HG02970 (cell line): ENCODE data around the gene FAM210B.
"Not testable (repeated sequence)": the region's sequence is repeated elsewhere in the genome, so short reads cannot be mapped to it uniquely, and the experiment has no call there.

Source experiments
- ATAC-seq: cut with Tn5 transposase; IDR thresholded peaks from one replicate; pipeline ENCODE4 v1.9.1; 2021; ENCODE audit warnings: mild to moderate bottlenecking, moderate library complexity, moderate number of reproducible peaks; ENCODE audit not compliant: unreplicated experiment, low FRiP score

FAM210B gene, protein sequence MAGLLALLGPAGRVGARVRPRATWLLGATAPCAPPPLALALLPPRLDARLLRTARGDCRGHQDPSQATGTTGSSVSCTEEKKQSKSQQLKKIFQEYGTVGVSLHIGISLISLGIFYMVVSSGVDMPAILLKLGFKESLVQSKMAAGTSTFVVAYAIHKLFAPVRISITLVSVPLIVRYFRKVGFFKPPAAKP

DNA sequence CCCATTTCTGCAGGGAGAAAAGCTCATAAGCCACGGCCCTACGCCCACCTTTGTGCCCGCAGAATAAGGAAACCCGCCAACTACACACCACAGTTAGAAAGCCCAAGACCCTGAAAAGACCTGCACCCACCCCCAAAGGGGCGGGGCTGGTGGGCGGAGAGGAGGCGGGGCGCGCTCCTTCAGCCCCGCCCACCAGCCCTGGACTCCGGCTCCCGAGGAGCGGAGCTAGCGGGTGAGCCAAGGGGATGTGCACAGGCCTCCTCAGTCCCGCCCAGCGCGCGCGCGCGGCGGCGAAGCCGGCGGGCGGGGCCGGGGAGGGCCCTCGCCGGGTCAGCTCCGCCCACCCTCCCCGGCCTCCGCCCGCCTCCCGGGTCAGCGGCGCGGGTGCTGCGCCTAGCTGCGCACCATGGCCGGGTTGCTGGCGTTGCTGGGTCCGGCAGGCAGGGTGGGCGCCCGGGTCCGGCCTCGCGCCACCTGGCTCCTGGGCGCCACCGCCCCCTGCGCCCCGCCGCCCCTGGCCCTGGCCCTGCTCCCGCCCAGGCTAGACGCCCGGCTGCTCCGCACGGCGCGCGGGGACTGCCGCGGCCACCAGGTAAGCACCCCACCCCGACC, at the start of gene FAM210B:
TSS of gene FAM210B (plus strand) at position 375 of the 612 bp plus-strand sequence. CDS start at position 407, 32 bp downstream.
- ATAC-seq: peak; percentile 99

GRCh38 chr20:56316051-56316450, 42.7 kb upstream of the FAM210B start:
- ATAC-seq: no peak

- no peak for ATAC-seq
Observed at GRCh38 chr20:56316483-56316882, 42.3 kb upstream of the FAM210B start.

GRCh38 chr20:56322681-56323080, 36.1 kb upstream of the FAM210B start:
- no peak for ATAC-seq

GRCh38 chr20:56323206-56323605, 35.6 kb upstream of the FAM210B start:
- ATAC-seq: no peak

DNA sequence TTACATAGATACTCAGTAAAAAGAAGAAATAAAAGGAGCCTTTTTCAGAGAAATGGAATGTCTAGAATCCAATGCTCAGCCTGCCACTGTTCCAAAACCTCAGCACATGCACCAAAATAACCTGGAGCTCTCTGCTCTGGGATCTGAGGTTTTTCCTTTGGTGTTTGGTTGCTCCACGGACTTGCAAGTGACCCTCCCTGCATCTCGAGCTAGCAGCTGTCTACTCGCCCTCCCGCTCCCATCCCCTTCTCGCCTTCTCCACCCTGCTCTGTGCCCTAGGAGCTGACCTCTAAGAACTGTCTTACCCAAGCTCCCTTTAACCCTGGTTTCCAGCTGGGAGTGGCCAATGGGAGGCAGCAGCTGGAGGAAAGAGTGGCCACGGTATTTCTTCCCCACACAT, 35.1 kb upstream of the FAM210B start:
- no peak for ATAC-seq

- no peak for ATAC-seq
Observed at GRCh38 chr20:56324806-56325205, 34.0 kb upstream of the FAM210B start.

- no peak for ATAC-seq
Observed at GRCh38 chr20:56328861-56329260, 29.9 kb upstream of the FAM210B start.

DNA sequence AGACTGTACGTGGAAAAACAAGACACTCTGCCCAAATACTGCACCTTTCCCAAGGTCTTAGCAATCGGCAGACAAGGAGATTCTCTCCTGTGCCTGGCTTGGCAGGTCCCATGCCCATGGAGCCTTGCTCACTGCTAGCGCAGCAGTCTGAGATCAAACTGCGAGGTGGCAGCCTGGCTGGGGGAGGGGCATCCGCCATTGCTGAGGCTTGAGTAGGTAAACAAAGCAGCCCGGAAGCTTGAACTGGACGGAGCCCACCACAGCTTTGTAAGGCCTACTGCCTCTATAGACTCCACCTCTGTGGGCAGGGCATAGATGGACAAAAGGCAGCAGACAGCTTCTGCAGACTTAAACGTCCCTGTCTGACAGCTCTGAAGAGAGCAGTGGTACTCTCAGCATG, 22.1 kb upstream of the FAM210B start:
- not testable (repeated sequence) for ATAC-seq

- no peak for ATAC-seq
Observed at GRCh38 chr20:56342783-56343182, 16.0 kb upstream of the FAM210B start.

GRCh38 chr20:56343861-56344381, 14.9 kb upstream of the FAM210B start:
- no peak for ATAC-seq

GRCh38 chr20:56345911-56346310, 12.9 kb upstream of the FAM210B start:
- ATAC-seq: no peak

GRCh38 chr20:56347628-56348304, 11.0 kb upstream of the FAM210B start:
- ATAC-seq: no peak

DNA sequence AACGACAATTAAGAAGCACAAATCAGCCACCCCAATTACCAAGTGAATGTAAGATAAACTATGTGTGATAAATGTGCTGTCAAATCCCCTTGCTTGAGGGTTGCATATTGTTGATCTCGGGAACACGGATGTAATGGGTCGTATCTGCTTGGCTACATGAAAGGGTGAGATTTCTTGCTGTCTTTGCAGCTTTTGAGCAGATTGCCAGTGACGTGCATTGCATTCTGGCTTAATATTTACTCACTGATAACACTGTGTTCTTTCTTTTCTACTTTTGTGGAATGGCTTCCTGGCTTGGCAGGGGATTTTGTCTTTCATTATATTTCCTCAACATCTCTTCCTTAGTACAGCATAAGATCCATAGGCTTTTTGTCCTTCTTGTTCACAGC, 10.5 kb upstream of the FAM210B start:
- ATAC-seq: no peak

GRCh38 chr20:56348746-56349145, 10.0 kb upstream of the FAM210B start:
- no peak for ATAC-seq

DNA sequence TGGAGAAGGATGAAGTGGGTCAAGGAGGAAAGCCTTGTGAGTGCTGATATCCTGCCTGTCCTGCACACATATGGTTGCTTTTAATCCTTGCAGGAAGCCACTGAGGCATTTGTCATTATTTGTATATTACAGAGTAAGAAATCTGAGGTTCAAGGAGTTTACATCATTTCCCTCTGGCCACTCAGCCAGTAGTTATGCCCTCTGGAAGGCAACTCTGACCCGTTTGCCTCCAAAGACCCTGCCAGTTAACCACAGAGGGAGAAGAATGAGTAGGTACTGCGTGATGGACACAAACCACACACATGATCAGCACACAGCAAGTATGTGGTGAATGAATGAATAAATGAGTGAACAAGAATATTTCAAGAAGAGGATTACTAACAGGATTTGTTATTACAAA, 7.9 kb upstream of the FAM210B start:
- no peak for ATAC-seq

GRCh38 chr20:56352345-56353055, 6.3 kb upstream of the FAM210B start:
- no peak for ATAC-seq

DNA sequence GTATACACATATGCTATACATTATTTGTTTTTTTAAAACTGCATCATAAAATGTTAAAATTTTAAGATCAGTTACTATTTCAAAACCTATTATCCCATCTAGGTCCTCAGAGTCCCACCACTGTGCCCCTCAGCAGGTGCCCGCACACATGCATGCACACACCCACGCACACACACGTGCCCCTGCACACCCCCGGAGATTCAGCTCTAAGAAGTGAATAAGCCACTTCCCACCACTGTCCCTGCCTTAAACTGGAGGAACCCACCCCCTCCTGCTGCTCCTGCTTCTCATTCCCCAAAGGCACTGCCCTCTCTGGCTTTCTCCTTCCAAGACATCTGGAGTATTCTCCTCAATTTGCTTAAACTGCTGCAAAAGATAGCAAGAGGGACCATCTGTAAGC, 5.4 kb upstream of the FAM210B start:
- no peak for ATAC-seq

DNA sequence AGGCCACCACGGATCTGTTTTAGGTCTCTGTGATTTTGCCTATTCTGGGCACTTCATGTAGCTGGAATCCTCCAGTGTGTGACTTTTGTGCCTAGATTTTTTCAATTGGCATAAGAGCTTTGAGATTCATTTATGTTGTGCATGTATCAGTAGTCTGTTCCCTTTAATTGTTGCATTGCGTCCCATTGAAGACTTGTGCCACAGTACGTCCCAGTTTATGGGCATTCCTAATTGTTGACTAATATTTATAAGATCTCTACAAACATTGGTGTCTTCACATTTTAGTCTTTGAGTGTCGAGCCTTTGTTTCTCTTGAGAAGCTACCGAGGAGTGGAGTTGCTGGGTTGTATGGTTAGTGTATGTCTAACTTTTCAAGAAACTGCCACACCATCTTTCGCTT, 704 bp upstream of the FAM210B start:
- ATAC-seq: no peak

DNA sequence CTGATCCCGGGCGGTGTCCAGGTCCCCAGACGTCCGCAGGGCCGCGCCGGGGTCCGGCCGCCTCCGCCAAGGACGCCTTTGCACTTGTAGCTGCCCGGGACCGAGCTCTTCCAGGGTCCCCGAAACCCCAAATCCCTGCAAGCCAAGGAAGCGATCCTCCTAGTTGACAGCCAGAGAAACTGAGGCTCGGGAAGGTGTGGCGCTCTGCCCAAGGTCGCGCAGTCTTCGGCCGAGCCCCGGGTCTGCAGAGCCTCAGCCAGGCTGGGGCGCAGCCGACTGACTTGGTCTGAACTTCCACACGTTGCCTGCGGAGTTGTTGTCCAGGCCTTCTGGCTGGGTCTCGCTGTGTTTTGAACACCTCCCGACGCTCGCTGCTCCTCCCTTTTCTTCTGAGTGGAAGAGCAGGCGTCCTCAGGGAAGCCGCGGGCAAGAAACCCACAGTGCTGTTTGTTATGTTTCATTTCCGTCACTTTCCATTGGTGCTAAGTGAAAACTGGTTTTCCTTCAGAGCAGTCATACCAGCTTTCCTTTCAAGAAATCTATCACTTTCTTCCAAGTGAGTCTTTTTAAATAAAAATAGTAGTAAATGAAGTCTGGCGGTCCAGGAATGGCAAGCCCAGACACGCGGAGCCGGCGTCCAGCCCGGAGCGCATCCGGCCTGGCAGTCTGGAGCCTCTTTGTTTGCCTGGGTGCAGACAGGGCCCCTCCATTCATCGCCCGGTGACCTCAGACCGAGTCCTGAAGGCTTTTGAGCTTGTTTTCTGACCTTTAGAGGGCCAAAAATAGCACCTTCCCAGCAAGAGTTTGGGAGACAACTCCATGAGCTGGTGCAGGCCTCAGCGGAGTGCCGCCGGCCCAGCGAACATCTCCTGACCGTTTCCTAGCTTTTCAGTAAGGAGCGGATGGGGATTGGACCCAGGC, 698 bp downstream of the FAM210B start:
- ATAC-seq: no peak
